ENCODE results near the gene NCAM1.
"Not testable (repeated sequence)": the region's sequence is repeated elsewhere in the genome, so short reads cannot be mapped to it uniquely, and the experiment has no call there.

NCAM1 gene

DNA sequence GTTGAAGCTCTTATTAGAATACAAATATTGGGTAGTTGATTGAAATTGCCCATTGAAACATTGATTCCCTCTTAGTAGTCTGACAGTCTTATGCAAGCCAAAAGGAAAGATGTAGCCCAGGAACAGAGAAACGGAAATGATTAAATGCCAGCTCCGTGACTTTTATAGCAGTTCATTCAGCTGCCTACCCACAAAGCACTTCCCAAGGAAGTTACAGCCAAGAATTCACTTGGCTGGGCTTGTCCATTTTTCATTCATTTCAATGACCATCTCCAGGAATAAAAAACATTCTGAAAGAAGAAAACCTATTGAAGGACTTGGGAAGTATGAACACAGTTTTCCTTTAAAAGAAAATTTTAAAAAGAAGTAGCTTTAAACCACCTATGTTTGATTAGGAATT is 62.0 kb downstream of the NCAM1 start:
- no peak for DNase-seq

DNA sequence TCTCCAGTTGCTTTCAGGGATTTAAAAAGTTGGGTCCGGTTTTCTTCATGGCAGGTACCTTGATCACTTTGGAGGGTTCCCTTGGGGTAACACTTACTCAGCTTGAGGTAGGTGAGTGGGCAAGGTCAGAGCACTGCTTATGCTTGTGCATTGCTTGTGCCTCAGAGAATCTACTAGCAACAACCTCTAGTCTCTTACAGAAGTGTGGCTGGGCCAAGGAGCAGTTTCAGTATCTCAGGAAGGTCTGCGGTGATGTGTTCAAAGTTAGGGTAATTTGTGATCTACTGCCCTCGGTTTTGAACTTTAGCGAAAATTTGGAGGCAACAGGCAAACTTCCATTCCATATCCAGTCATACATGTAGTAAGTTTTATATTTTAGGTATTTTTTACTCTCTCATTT is 62.8 kb downstream of the NCAM1 start:
- DNase-seq, result no peak

GRCh38 chr11:113026778-113027177 is 65.6 kb downstream of the NCAM1 start:
- DNase-seq, result no peak

GRCh38 chr11:113034576-113034975 is 73.4 kb downstream of the NCAM1 start:
- no peak for DNase-seq

GRCh38 chr11:113035708-113036107 is 74.5 kb downstream of the NCAM1 start:
- DNase-seq, result no peak

GRCh38 chr11:113043698-113044097 is 82.5 kb downstream of the NCAM1 start:
- no peak for DNase-seq

- no peak for DNase-seq
Measured at GRCh38 chr11:113045146-113045545, 83.9 kb downstream of the NCAM1 start.

DNA sequence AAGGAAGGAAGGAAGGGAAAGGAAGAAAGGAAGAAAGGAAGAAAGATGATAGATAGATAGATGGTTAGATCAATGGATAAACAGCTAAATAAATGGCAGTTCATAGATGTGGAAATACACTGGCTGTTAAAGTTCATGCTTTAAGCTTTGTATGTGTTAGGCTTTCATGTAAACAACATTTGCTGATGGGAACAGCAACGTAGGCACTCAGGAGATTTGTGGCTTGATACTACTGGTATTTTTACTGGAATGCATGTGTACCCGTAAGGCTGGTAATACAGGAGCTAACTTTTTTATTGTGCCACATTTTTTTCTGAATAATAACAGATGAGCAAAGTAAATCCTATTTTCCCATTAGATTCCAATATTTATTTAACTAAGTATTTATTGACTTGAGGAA is 85.6 kb downstream of the NCAM1 start:
- DNase-seq, result no peak

- DNase-seq, result no peak
Measured at GRCh38 chr11:113048820-113049768, 87.9 kb downstream of the NCAM1 start.

- DNase-seq, result not testable (repeated sequence)
Measured at GRCh38 chr11:113053042-113053441, 91.8 kb downstream of the NCAM1 start.

- DNase-seq, result no peak
Measured at GRCh38 chr11:113057038-113057437, 95.8 kb downstream of the NCAM1 start.

DNA sequence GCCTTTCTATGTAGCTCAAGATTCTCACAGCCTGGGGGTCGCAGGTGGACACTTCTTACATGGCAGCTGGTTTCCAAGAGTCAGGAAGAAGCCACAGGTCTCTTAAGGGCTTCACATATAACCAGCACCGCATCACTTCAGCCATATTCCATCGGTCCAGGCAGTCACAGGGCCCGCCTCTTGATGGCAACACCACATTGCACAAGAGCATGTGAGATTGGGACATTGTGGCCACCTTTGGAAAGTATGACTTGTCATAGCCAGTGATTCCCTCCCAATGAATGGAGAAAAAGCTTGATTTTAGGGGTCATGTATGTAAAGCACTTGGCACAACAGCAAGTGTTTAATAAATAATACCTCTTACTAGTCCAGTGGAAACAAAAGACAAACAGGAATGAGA is 98.3 kb downstream of the NCAM1 start:
- no peak for DNase-seq

- DNase-seq, result no peak
Measured at GRCh38 chr11:113065330-113065729, 104.1 kb downstream of the NCAM1 start.

DNA sequence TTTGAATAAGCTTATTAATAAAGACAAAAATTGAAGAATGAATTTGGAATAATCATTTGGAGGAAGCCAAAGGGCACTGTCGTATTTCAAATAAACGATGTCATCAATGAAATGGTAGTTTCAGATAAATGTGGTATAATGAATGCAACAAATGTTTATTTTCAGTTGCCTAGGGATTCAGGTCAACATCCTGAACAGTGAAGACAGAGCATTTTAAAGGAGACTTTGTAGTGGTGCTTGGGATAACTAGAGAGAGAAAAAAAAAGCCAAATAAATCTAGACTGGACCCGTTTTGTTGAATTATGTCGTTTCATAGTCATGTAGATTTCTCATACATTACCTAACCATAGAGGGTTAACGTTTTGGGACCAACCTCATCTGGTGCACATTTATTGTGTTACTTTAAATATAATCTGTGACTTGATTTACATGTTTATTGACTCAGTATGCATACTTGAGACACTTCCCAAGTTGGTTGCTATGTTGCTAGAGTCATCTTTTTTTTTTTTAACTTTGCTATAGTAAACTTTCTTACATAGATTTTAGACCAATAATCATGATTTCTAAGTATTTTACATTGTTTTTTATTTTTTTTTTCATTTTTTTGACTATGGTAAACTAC is 111.1 kb downstream of the NCAM1 start:
- no peak for DNase-seq

- DNase-seq, result no peak
Measured at GRCh38 chr11:113073290-113073953, 112.2 kb downstream of the NCAM1 start.

GRCh38 chr11:113075586-113076095 is 114.4 kb downstream of the NCAM1 start:
- no peak for DNase-seq

GRCh38 chr11:113077379-113077778 is 116.2 kb downstream of the NCAM1 start:
- DNase-seq, result no peak

- DNase-seq, result no peak
Measured at GRCh38 chr11:113082341-113082955, 121.2 kb downstream of the NCAM1 start.

DNA sequence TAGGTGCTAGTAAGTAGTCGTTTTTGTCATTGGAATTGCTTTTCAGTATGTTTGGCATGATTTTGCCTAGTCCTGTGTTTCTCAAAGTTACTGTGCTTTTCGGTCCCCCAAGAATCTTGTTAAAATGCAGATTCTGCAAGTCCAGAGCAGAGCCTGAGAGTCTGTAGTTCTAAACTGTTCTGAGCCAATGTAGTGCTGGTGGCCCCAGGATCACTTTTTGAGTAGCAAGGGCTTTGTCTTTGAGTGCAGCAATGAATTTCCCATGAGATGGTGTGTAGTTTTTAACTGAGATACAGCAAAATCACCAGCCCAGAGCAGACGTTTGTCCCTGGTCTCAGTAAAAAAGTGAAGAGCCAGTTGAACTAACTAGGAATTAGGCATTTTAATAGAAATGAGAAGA is 122.4 kb downstream of the NCAM1 start:
- no peak for DNase-seq

GRCh38 chr11:113084297-113084696 is 123.1 kb downstream of the NCAM1 start:
- DNase-seq, result no peak

DNA sequence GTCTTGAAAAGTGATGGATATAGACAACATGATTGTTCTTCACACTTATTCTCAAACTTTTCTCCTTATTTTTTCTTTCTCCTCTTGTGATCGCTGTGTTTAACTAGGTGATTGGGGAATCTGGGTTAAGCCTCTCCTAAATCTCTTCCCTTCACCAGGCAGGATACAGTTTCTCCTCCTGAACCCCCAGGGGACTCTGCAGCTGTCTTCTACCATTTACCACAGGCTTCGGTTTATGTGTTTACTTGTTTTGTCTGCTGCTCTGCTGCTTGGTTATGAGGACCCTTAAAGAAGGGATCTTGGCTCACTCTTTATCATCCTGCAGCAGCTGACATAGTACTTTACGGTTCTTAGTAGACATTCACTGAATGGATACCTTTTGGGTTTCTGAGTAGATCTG is 124.2 kb downstream of the NCAM1 start:
- DNase-seq, result no peak

GRCh38 chr11:113087706-113088105 is 126.5 kb downstream of the NCAM1 start:
- DNase-seq, result no peak

All from activated CD4-positive, alpha-beta T cell treated with anti-CD3 and anti-CD28 coated beads, Interleukin-2, amount 50 U/mL, for 1 hour (primary cell).